ENCODE results near the gene CD82. TPM values are rescaled to one million over a fixed set of nuclear protein-coding genes. Genes with fewer than 3 reads are reported as not detected.

CD82 gene
- total and polyA plus RNA-seq, 2 of the 8 experiments (the other 6 are each of a cell fraction or from before 2014, with no cell fraction given): 7.9 to 10.3 TPM

DNA sequence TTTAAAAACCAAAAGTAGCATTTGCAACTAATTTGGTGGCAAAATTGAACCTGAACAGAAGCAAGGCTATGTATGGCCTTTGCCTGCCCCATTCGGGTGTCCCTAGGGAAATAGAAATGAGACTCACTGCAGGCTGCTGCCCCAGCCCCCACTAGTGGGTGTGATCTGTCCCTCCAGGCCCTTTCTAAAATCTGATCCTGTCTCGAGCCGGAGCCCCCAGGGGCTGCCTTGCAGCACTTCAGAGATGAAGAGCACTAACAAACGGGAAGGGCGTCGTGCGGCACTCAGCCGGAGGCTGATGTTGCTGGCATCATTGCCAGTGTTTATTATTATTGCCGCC lies 43.2 kb downstream of the CD82 start (continued):
- TF ChIP-seq, protein P1, sequence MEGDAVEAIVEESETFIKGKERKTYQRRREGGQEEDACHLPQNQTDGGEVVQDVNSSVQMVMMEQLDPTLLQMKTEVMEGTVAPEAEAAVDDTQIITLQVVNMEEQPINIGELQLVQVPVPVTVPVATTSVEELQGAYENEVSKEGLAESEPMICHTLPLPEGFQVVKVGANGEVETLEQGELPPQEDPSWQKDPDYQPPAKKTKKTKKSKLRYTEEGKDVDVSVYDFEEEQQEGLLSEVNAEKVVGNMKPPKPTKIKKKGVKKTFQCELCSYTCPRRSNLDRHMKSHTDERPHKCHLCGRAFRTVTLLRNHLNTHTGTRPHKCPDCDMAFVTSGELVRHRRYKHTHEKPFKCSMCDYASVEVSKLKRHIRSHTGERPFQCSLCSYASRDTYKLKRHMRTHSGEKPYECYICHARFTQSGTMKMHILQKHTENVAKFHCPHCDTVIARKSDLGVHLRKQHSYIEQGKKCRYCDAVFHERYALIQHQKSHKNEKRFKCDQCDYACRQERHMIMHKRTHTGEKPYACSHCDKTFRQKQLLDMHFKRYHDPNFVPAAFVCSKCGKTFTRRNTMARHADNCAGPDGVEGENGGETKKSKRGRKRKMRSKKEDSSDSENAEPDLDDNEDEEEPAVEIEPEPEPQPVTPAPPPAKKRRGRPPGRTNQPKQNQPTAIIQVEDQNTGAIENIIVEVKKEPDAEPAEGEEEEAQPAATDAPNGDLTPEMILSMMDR (IDR thresholded peaks at IDR 0.05; ENCODE audit: control extremely low read depth in 1 of 3, insufficient read depth in 1 of 3, low read depth in 1 of 3, low read length in 3 of 3): no peak
- no peak for TF ChIP-seq SIRT6 (IDR thresholded peaks at IDR 0.05; ENCODE audit: low read length)
- no peak for TF ChIP-seq PHF8 (conservative IDR thresholded peaks at IDR 0.05; ENCODE audit: low read depth, low read length)
- no peak for TF ChIP-seq GTF2F1 (IDR thresholded peaks at IDR 0.05; ENCODE audit: borderline replicate concordance, low read depth, low read length)
